Activated naive CD8-positive, alpha-beta T cell (primary cell): Measurements from ENCODE around the gene AMIGO2.

ENCODE experiments used
- H3K27ac Mint-ChIP-seq: one replicate; pipeline ENCODE4 v1.8.0; 2021; ENCODE audit warnings: mixed read lengths
- H3K27me3 Mint-ChIP-seq: one replicate; pipeline ENCODE4 v1.8.0; 2021; ENCODE audit warnings: mixed read lengths
- H3K36me3 Mint-ChIP-seq: one replicate; pipeline ENCODE4 v1.8.0; 2021; ENCODE audit warnings: mixed read lengths
- H3K4me1 Mint-ChIP-seq: one replicate; pipeline ENCODE4 v1.8.0; 2021; ENCODE audit warnings: low read depth, mixed read lengths
- H3K4me3 Mint-ChIP-seq: one replicate; pipeline ENCODE4 v1.8.0; 2021; ENCODE audit warnings: mild to moderate bottlenecking, mixed read lengths
- H3K9me3 Mint-ChIP-seq: one replicate; pipeline ENCODE4 v1.8.0; 2021; ENCODE audit warnings: low read depth, mixed read lengths

Gene AMIGO2

DNA sequence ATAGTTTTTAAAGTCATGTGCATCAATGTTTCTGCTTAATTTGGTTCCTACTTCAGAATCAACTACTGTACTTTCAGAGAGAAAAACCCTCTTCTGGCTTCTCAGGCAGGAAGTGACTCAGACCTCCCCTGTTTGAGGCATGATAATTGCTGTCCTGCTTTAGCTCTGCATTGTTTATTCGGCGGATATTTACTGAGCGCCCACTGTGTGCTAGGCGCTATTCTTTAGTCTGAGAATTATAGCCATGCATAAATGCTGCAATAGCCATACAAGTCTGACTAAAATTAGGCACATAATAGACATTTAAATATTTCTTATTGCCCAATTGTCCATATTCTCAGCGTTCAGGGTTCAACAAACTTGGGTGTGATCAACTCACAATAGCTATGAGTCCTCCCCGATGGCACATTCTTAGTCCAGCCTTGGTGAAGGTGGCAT is 6.1 kb upstream of the AMIGO2 start:
- peaks cover 9% of the 10 kb centered on the region for H3K9me3 Mint-ChIP-seq
- H3K4me1 Mint-ChIP-seq = peaks cover 69% of the 10 kb centered on the region
- H3K4me3 Mint-ChIP-seq = peak overlapping the region; percentile 59
- H3K36me3 Mint-ChIP-seq = peaks cover 9% of the 10 kb centered on the region
- no peaks in the 10 kb centered on the region for H3K27me3 Mint-ChIP-seq
- peak overlapping the region; percentile 99 for H3K27ac Mint-ChIP-seq

DNA sequence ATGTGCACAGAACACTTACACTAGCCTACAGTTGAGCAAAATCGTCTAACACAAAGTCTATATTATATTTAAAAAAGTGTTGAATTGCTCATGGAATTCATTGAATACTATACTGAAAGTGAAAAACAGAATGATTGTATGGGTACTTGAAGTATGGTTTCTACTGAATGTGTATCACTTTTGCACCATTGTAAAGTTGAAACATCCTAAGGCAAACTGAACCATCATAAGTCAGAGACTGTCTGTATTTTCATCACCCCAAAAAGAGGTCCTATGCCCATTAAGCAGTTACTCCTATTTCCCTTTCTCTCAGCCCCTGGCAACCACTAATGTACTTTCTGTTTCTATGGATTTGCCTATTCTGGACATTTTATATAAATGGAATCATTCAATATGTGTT is 4.4 kb upstream of the AMIGO2 start:
- Mint-ChIP-seq H3K4me1 (peaks cover 73% of the 10 kb centered on the region), H3K4me3 (peak overlapping the region; percentile 30), H3K27ac (peak overlapping the region; percentile 99), H3K9me3 (no peaks in the 10 kb centered on the region), H3K27me3 (no peaks in the 10 kb centered on the region), H3K36me3 (peaks cover 2% of the 10 kb centered on the region)

DNA sequence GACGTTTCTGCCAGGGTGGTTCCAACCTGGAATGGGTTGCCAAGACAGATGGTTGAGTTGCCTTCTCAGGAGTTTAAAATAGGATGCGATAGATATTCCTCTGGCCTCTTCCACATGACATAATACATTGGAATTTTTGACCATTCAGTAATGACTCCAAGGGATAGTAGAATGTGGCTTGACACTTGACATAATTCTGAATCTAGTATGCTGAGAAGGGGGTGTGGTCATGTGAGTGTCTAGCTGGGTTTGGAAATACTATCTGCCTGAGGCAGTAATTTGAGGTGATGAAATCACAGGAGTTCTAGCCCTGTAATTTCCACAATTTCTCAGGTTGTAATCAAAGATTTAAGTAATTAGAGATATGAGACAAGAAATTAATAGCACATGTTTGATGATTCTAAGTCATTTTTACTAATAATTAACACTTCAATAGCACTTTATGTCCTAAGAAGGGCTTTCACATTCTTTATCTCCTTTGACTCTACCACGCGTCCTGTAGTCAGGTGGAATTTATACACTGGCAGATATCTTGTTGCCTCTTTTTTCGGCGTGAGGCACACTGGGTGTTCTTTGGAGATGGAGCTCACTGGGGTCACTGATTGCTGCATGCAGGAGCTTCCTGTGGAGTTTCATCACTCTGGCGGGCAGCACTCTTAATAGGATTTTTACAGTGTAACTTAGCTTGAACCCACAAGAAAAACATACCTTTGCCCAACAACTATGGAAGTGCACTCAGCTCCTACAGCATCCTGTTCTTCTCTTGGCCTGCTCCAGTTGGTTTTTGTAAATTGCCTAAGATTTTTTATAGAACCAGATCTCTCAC is 3.2 kb upstream of the AMIGO2 start:
- peak overlapping the region; percentile 99 for H3K27ac Mint-ChIP-seq

DNA sequence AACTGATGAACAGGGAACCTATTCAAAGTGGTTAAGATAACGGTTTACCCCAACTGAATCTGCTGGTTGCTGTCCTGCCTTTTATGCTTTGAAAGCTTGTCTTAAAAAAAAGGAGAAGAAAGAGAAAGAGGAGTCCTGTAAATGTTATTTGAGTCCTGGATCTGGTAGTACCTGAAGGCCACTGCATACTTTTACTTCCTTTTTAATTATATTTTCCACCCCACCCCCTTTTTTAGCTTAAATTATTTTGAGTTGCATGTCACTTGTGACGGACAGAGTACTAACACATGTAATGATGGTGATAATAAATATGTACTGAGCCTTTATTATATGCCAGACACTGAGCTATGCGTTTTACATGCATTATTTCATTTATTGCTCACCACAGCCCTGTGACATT is 2.5 kb upstream of the AMIGO2 start:
- H3K4me3 Mint-ChIP-seq = peak overlapping the region; percentile 50
- peaks cover 82% of the 10 kb centered on the region for H3K4me1 Mint-ChIP-seq
- peak overlapping the region; percentile 99 for H3K27ac Mint-ChIP-seq

More for the DNA sequence above, 3.2 kb upstream of the AMIGO2 start:
- H3K4me1 Mint-ChIP-seq = peaks cover 81% of the 10 kb centered on the region
- peak overlapping the region; percentile 50 for H3K4me3 Mint-ChIP-seq
- peaks cover 2% of the 10 kb centered on the region for H3K36me3 Mint-ChIP-seq
- H3K9me3 Mint-ChIP-seq = no peaks in the 10 kb centered on the region
- H3K27me3 Mint-ChIP-seq = no peaks in the 10 kb centered on the region

DNA sequence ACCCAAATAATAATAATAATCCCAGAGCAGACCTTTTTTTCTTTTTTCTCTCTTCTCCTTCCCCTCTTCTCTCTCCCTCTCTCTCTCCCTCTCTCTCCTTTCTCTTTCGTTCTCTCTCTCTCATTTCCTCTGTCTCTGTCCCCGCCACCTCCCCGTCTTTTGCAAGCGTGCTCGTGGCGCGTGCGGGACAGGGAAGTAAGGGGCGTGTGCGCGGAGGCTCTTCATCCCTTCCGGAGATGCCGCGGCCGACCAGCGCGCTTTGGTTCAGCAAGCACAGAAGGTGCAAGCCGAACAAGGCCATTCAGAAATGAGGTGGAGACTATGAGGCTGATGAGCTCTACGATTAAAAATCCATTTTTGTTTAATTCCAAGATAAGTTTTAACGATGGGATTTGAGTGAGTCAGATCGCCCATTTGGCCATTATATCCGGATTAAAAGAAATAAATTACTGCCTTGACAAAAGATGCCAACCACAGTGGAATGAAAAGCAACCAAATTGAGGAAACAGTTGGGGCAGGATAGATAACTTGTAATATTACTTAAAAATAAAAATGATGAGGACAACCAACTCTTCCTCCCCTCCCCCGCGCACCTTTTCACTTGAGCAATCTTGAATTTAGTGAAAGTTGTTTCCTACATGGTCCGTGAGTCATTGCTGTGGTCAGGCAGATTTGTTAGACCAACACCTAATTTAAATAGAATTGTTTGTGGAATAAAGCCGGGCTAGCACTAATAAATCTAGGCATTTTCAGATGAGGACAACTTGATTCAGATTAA is 1.2 kb upstream of the AMIGO2 start:
- Mint-ChIP-seq H3K4me3 (peak overlapping the region; percentile 96), H3K27ac (peak overlapping the region; percentile 99), H3K27me3 (no peaks in the 10 kb centered on the region), H3K9me3 (no peaks in the 10 kb centered on the region), H3K36me3 (peaks cover 14% of the 10 kb centered on the region), H3K4me1 (peaks cover 85% of the 10 kb centered on the region)

More for the DNA sequence above, 2.5 kb upstream of the AMIGO2 start:
- Mint-ChIP-seq H3K27me3 (no peaks in the 10 kb centered on the region), H3K9me3 (no peaks in the 10 kb centered on the region), H3K36me3 (peaks cover 8% of the 10 kb centered on the region)

DNA sequence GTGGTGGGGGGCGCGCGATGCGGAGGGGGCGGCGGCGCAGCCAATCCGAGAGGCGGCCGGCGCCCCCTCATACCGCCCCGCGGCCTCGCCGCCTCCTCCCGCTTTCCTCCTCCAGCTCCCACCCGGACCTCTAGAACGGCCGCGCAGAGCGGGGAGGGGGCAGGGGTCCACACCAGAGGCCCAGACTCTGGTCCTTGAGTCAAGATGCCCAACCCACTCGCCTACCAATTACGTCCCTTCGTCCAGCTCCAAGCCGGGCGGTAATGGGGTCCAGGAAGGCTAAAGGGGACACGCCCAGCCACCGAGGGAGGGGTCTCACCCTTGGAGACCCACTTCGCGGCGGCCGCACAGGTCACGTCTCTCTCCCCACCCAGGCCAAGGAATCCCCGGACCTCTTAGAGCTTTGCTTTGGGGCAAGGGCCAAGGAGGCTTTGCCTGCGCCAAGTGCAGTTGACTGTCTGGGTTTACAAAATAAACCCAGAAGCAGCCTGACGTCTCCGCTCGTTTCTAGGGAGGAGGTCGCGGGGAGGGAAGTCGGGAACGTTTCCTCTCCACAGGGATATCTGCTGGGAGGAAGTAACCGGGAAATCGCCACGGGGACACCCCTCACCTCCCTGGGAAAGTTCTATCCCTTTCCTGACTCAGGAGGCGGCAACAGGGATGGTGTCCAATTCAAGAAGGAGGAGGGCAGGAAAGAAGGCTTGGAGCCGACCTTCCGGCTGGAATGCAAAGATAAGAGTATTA is 394 bp upstream of the AMIGO2 start:
- H3K27me3 Mint-ChIP-seq = no peaks in the 10 kb centered on the region
- H3K36me3 Mint-ChIP-seq = peaks cover 16% of the 10 kb centered on the region
- H3K9me3 Mint-ChIP-seq = no peaks in the 10 kb centered on the region

DNA sequence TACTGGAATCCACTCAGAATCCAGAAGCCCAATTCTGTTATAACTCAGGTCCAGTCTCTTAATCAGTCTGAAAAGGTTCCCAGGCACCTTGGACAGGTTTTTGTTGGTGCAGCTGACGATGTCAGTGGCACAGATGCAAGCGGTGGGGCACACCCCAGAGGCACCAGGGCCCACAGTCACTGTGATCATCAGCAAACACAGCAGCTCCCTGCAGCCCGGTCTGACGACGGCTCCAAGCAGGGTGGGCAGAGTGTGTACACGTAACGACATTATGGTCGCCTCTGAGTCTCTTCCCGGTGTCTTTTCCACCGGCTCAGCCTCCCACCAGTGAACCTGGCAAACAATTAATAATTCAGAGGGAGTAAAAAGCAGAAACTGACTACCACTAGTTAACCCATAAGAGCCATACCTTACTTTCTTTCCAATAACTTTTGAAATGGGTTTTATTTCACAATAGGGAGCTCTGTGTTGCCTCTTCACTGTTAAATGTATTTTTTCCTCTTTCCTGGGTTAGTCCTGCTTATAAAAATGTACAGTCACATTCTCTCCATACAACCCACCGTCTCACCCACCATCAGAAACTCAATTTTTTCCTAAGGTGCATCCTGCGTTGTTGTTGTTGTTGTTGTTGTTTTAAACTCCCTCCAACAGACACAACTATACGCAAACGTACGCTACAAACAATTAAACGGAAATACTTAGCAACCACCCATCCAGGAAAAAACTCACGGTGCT is 859 bp downstream of the AMIGO2 start:
- H3K27me3 Mint-ChIP-seq = no peaks in the 10 kb centered on the region
- peak overlapping the region; percentile 98 for H3K4me3 Mint-ChIP-seq
- H3K36me3 Mint-ChIP-seq = peaks cover 16% of the 10 kb centered on the region
- peaks cover 71% of the 10 kb centered on the region for H3K4me1 Mint-ChIP-seq
- no peaks in the 10 kb centered on the region for H3K9me3 Mint-ChIP-seq
- H3K27ac Mint-ChIP-seq = peak overlapping the region; percentile 95

More for the DNA sequence above, 394 bp upstream of the AMIGO2 start:
- H3K4me3 Mint-ChIP-seq = peak overlapping the region; percentile 96
- peaks cover 83% of the 10 kb centered on the region for H3K4me1 Mint-ChIP-seq
- H3K27ac Mint-ChIP-seq = peak overlapping the region; percentile 99

DNA sequence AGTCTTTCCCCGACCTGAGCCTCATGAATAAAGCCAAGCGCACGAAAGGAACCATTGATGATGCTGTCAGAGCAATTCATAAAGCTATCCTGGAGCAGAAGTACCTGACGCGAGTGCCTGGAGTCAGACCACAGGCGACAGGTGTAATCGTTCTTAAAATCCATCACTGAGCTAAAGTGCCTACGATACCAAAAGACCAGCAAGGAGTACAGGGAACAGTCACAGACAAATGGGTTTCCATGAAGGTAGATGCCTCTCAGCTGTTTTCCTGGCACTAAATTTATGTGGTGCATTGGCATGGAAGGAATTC is 1.7 kb downstream of the AMIGO2 start:
- Mint-ChIP-seq H3K4me1 (peaks cover 66% of the 10 kb centered on the region), H3K27me3 (no peaks in the 10 kb centered on the region), H3K36me3 (peaks cover 14% of the 10 kb centered on the region), H3K4me3 (peak overlapping the region; percentile 98), H3K27ac (peak overlapping the region; percentile 61), H3K9me3 (no peaks in the 10 kb centered on the region)

DNA sequence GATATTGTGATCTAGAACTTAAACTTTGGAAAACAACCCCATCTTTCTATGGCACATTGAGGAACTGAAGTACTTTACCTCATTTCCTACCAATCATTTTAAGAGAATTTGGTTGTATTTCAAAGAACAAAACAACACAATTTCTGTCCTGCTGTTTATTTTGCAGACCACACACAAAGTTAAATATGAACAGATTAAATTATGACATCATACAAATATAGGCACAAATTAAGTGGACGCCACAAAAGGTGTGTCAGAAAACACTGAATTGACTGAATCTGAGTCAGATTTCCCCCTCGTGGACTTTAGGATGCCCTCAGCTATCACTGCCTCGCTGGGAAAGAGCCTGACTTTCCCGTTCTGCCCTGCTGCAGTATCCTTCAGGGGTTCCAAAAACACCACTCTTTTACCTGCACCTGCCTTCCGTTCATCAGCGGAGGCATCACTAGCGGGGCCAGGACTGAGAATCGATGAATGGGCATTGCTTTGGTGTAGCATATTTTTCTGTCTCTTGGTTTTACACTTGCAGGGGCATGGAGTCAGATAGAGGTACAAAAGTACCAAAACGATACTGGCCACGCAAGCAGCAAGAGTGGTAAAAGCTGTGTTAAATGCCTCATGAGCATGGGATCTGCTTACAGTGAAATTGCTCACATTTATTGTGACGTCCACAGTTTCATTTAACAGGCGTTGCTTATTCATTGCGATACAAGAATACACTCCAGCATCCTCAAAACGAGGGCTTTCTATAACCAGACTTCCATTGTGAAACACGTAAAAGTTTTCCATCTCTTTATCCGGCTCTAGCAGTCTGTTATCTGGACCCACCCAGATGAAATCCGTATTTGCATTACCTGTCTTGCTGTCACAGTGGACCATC is 2.3 kb downstream of the AMIGO2 start:
- Mint-ChIP-seq H3K27me3 (no peaks in the 10 kb centered on the region), H3K27ac (peak overlapping the region; percentile 61), H3K9me3 (no peaks in the 10 kb centered on the region), H3K36me3 (peaks cover 14% of the 10 kb centered on the region), H3K4me3 (peak overlapping the region; percentile 98), H3K4me1 (peaks cover 60% of the 10 kb centered on the region)

DNA sequence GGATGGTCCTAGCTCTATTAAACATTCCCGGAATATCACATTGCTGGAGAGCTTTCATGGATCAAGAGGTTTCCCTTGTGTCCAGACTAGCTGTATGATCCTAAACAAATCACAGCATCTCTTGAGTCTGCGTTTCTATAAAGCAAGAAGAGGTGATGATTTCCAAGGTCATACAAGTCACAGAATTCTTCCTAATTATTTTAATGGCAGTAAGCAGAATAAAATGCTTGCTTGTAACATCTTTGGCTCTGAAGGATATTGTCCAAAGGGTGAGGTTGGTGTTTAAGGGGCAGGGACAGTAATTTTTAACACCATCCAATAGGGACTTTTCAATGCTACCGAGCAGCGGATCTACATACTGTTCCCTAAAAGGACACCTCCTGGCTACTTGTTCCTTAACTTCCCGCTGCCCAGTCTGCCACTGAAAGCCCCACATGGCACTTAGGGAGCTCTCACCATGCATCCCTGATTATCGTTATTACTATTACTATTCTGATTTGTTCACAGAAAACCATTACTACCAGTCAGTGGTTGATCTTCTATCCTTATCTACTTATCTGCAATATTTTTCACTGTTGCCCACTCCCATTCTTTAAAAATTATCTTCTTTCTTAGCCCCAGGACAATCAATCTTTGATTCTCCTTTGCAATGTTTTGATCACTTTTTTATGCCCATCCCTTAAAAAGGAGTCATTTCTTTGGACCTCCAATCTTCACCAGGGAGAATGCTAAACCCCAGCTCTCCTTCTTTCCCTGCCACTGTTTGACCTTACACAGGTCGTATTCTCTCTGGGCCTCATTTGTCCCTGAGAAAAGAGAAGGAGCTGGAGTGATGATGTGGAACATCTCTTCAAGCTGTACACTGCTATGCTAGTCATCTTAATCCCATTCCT is 4.3 kb downstream of the AMIGO2 start:
- H3K9me3 Mint-ChIP-seq = no peaks in the 10 kb centered on the region
- no peaks in the 10 kb centered on the region for H3K27me3 Mint-ChIP-seq
- H3K4me1 Mint-ChIP-seq = peaks cover 41% of the 10 kb centered on the region
- peak overlapping the region; percentile 98 for H3K4me3 Mint-ChIP-seq
- no peak overlapping the region for H3K27ac Mint-ChIP-seq
- peaks cover 14% of the 10 kb centered on the region for H3K36me3 Mint-ChIP-seq

DNA sequence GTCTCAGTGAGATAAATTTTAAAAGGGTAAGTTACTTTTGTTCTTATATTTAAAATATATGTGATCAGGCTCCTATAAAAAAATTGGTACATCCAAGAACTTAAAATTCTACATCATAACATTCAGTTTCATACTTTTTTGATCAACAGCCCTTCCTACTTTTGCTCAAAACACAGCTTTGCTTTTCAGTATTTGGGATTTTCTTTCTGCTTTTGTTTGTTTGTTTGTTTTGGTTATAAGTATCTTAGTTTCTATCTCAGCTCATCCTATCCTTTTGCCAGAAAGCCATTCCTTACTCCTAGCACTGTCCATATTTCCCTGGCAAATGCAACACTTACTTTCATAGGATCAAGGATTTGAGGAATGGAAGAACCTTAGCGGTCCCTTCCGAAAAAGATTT is 5.0 kb downstream of the AMIGO2 start:
- H3K9me3 Mint-ChIP-seq = no peaks in the 10 kb centered on the region

DNA sequence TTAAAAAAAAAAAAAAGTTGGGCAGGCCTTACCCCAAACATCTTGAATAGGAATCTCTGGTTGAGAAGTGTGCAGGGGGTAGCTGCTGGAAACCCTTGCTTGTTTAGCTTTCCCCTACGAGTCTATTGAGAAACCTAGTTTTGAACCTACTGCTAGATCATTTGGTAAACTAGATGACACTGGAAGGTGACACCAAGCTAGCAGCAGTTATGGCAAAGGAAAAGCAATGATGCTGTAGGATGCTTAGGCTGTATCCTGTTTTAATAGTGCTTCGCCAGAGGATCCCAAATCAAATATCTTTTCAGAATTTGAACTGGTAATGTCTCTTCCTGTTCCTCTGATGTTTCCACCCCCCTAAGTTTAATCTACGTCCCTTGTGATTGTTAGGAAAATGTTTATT is 5.8 kb downstream of the AMIGO2 start:
- Mint-ChIP-seq H3K4me3 (no peak overlapping the region), H3K27ac (no peak overlapping the region), H3K4me1 (peaks cover 37% of the 10 kb centered on the region), H3K9me3 (no peaks in the 10 kb centered on the region), H3K27me3 (no peaks in the 10 kb centered on the region), H3K36me3 (peaks cover 14% of the 10 kb centered on the region)

More for the DNA sequence above, 5.0 kb downstream of the AMIGO2 start:
- no peak overlapping the region for H3K27ac Mint-ChIP-seq
- H3K4me3 Mint-ChIP-seq = no peak overlapping the region
- peaks cover 14% of the 10 kb centered on the region for H3K36me3 Mint-ChIP-seq
- peaks cover 41% of the 10 kb centered on the region for H3K4me1 Mint-ChIP-seq
- no peaks in the 10 kb centered on the region for H3K27me3 Mint-ChIP-seq
